NCI-H748 (cell line): Measurements from ENCODE around the gene FAM72C.
"Not testable (repeated sequence)": the region's sequence is repeated elsewhere in the genome, so short reads cannot be mapped to it uniquely, and the experiment has no call there.

ENCODE experiments used
- DNase-seq: peaks from one replicate; lab custom pipeline; 2025; ENCODE audit not compliant: unreplicated experiment; lab: John Stamatoyannopoulos, UW

FAM72C gene

GRCh38 chr1:143918552-143918951 is 53.2 kb downstream of the FAM72C start:
- DNase-seq, result not testable (repeated sequence)

GRCh38 chr1:143913705-143914104 is 58.1 kb downstream of the FAM72C start:
- DNase-seq, result not testable (repeated sequence)
